ENCODE data around the gene EIF4E.

EIF4E gene

GRCh38 chr4:98908703-98909262, 20.1 kb downstream of the EIF4E start:
- no peak for DNase-seq (ENCODE audit: extremely low spot score)
- POLR2A ChIA-PET = no interaction called here
- TF ChIP-seq PKNOX1 (IDR thresholded peaks at IDR 0.05) (peak; percentile 13; the same call in 1 of the 2 replicates), SP1 (IDR thresholded peaks at IDR 0.05) (no peak)
- CTCF ChIA-PET = no interaction called here

- DNase-seq (ENCODE audit: extremely low spot score) = no peak
- TF ChIP-seq ELF4 (IDR thresholded peaks at IDR 0.05) (no peak), FOXK2 (IDR thresholded peaks at IDR 0.05) (no peak), L3MBTL2 (conservative IDR thresholded peaks at IDR 0.05) (no peak), FOXM1 (IDR thresholded peaks at IDR 0.05; ENCODE audit: borderline replicate concordance) (no peak)
- ChIA-PET POLR2A (no interaction called here), CTCF (no interaction called here)
Observed at GRCh38 chr4:98908182-98908581, 20.8 kb downstream of the EIF4E start.

- TF ChIP-seq FOXA1 (IDR thresholded peaks at IDR 0.05) = no peak
- TF ChIP-seq ARNT (IDR thresholded peaks at IDR 0.05) = no peak
- TF ChIP-seq L3MBTL2 (conservative IDR thresholded peaks at IDR 0.05) = no peak
- TF ChIP-seq FOXK2 (IDR thresholded peaks at IDR 0.05) = no peak
- TF ChIP-seq PKNOX1 (IDR thresholded peaks at IDR 0.05) = no peak
- no peak for TF ChIP-seq FOXM1 (IDR thresholded peaks at IDR 0.05; ENCODE audit: borderline replicate concordance)
- no peak for TF ChIP-seq TARDBP (IDR thresholded peaks at IDR 0.05)
- TF ChIP-seq NFRKB (IDR thresholded peaks at IDR 0.05) = no peak
- no peak for TF ChIP-seq SUZ12 (IDR thresholded peaks at IDR 0.05)
- no peak for TF ChIP-seq ZNF384 (IDR thresholded peaks at IDR 0.05)
- DNase-seq (ENCODE audit: extremely low spot score) = no peak
- ChIA-PET POLR2A (no interaction called here), CTCF (no interaction called here)
Observed at GRCh38 chr4:98905839-98906238, 23.1 kb downstream of the EIF4E start.

- ChIA-PET CTCF (no interaction called here), POLR2A (no interaction called here)
- no peak for TF ChIP-seq BHLHE40 (IDR thresholded peaks at IDR 0.05; ENCODE audit: borderline replicate concordance)
- no peak for TF ChIP-seq SP1 (IDR thresholded peaks at IDR 0.05)
- TF ChIP-seq FOXK2 (IDR thresholded peaks at IDR 0.05) = no peak
- no peak for TF ChIP-seq CTBP1 (IDR thresholded peaks at IDR 0.05; ENCODE audit: borderline replicate concordance)
- no peak for TF ChIP-seq LEF1 (IDR thresholded peaks at IDR 0.05; ENCODE audit: borderline replicate concordance)
- TF ChIP-seq L3MBTL2 (conservative IDR thresholded peaks at IDR 0.05) = no peak
- TF ChIP-seq FOXM1 (IDR thresholded peaks at IDR 0.05; ENCODE audit: borderline replicate concordance) = no peak
- no peak for TF ChIP-seq HDGF (IDR thresholded peaks at IDR 0.05; ENCODE audit: borderline replicate concordance)
- no peak for TF ChIP-seq NFRKB (IDR thresholded peaks at IDR 0.05)
- no peak for TF ChIP-seq FOXA1 (IDR thresholded peaks at IDR 0.05)
- no peak for TF ChIP-seq SUZ12 (IDR thresholded peaks at IDR 0.05)
- no peak for TF ChIP-seq TARDBP (IDR thresholded peaks at IDR 0.05)
- TF ChIP-seq ARNT (IDR thresholded peaks at IDR 0.05) = no peak
- no peak for TF ChIP-seq ELF4 (IDR thresholded peaks at IDR 0.05)
- no peak for TF ChIP-seq PKNOX1 (IDR thresholded peaks at IDR 0.05)
- no peak for TF ChIP-seq ZNF384 (IDR thresholded peaks at IDR 0.05)
- DNase-seq (ENCODE audit: extremely low spot score) = no peak
Observed at GRCh38 chr4:98905297-98905696, 23.6 kb downstream of the EIF4E start.

- ChIA-PET CTCF (interaction anchor here (0.6 kb wide), 1 partner anchor 437 kb away, joined by 3 read pairs; no protein-coding TSS in a partner anchor), POLR2A (interaction anchor here (1.6 kb wide), 1 partner anchor 91 kb away, joined by 5 read pairs; the partner anchor contains the start of gene METAP1)
- TF ChIP-seq ARNT (IDR thresholded peaks at IDR 0.05) (no peak), L3MBTL2 (conservative IDR thresholded peaks at IDR 0.05) (no peak), CTBP1 (IDR thresholded peaks at IDR 0.05; ENCODE audit: borderline replicate concordance) (no peak), PKNOX1 (IDR thresholded peaks at IDR 0.05) (no peak), LEF1 (IDR thresholded peaks at IDR 0.05; ENCODE audit: borderline replicate concordance) (no peak), SP1 (IDR thresholded peaks at IDR 0.05) (no peak), ELF4 (IDR thresholded peaks at IDR 0.05) (no peak), BHLHE40 (IDR thresholded peaks at IDR 0.05; ENCODE audit: borderline replicate concordance) (no peak), SUZ12 (IDR thresholded peaks at IDR 0.05) (no peak), FOXA1 (IDR thresholded peaks at IDR 0.05) (no peak), HDGF (IDR thresholded peaks at IDR 0.05; ENCODE audit: borderline replicate concordance) (no peak), TARDBP (IDR thresholded peaks at IDR 0.05) (no peak), NFRKB (IDR thresholded peaks at IDR 0.05) (no peak), FOXK2 (IDR thresholded peaks at IDR 0.05) (no peak), ZNF384 (IDR thresholded peaks at IDR 0.05) (no peak), FOXM1 (IDR thresholded peaks at IDR 0.05; ENCODE audit: borderline replicate concordance) (no peak)
- no peak for DNase-seq (ENCODE audit: extremely low spot score)
Observed at GRCh38 chr4:98903963-98904362, 25.0 kb downstream of the EIF4E start.

- DNase-seq (ENCODE audit: extremely low spot score) = no peak
- TF ChIP-seq FOXA1 (IDR thresholded peaks at IDR 0.05) (no peak), TARDBP (IDR thresholded peaks at IDR 0.05) (no peak), LEF1 (IDR thresholded peaks at IDR 0.05; ENCODE audit: borderline replicate concordance) (no peak), HDGF (IDR thresholded peaks at IDR 0.05; ENCODE audit: borderline replicate concordance) (no peak), FOXK2 (IDR thresholded peaks at IDR 0.05) (no peak), SP1 (IDR thresholded peaks at IDR 0.05) (no peak), CTBP1 (IDR thresholded peaks at IDR 0.05; ENCODE audit: borderline replicate concordance) (no peak), ELF4 (IDR thresholded peaks at IDR 0.05) (no peak), NFRKB (IDR thresholded peaks at IDR 0.05) (no peak), PKNOX1 (IDR thresholded peaks at IDR 0.05) (no peak), SUZ12 (IDR thresholded peaks at IDR 0.05) (no peak), FOXM1 (IDR thresholded peaks at IDR 0.05; ENCODE audit: borderline replicate concordance) (no peak), L3MBTL2 (conservative IDR thresholded peaks at IDR 0.05) (no peak), ARNT (IDR thresholded peaks at IDR 0.05) (no peak), ZNF384 (IDR thresholded peaks at IDR 0.05) (no peak), BHLHE40 (IDR thresholded peaks at IDR 0.05; ENCODE audit: borderline replicate concordance) (no peak)
- ChIA-PET CTCF (interaction anchor here (0.6 kb wide), 1 partner anchor 29 kb away, joined by 3 read pairs; no protein-coding TSS in a partner anchor), POLR2A (interaction anchor here (1.6 kb wide), 1 partner anchor 91 kb away, joined by 5 read pairs; the partner anchor contains the start of gene METAP1)
Observed at GRCh38 chr4:98903561-98903960, 25.4 kb downstream of the EIF4E start.
